GM12891 (cell line): ENCODE data around the gene SSBP4.

Experiments
- DNase-seq: peaks from one replicate; pipeline ENCODE4 v3.0.0; 2011; ENCODE audit warnings: low spot score; ENCODE audit not compliant: insufficient read length
- FAIRE-seq: peaks from 2 replicates; lab custom pipeline; 2011; peaks lifted over from hg19 to GRCh38; lab: Jason Lieb, UNC
- PAX5 ChIP-seq: IDR thresholded peaks from 2 replicates; pipeline ENCODE4 v1.6.1; 2011; ENCODE audit warnings: low read length, moderate library complexity, mild to moderate bottlenecking; ENCODE audit not compliant: insufficient read depth, severe bottlenecking
- POLR2A ChIP-seq: IDR thresholded peaks from 2 replicates; pipeline ENCODE4 v1.6.1; 2011; ENCODE audit warnings: low read depth, low read length, control low read depth
- POLR2AphosphoS5 ChIP-seq: IDR thresholded peaks from 2 replicates; pipeline ENCODE4 v1.6.1; 2011; ENCODE audit warnings: low read depth, low read length, control low read depth
- POU2F2 ChIP-seq: IDR thresholded peaks from 2 replicates; pipeline ENCODE4 v1.6.1; 2011; ENCODE audit warnings: low read depth, mild to moderate bottlenecking, control low read depth, low read length, moderate library complexity
- SPI1 ChIP-seq: IDR thresholded peaks from 2 replicates; pipeline ENCODE4 v1.6.1; 2011; ENCODE audit warnings: low read depth, low read length, control low read depth
- TAF1 ChIP-seq: IDR thresholded peaks from 2 replicates; pipeline ENCODE4 v1.6.1; 2011; ENCODE audit warnings: low read depth, low read length, control low read depth

The SSBP4 gene

DNA sequence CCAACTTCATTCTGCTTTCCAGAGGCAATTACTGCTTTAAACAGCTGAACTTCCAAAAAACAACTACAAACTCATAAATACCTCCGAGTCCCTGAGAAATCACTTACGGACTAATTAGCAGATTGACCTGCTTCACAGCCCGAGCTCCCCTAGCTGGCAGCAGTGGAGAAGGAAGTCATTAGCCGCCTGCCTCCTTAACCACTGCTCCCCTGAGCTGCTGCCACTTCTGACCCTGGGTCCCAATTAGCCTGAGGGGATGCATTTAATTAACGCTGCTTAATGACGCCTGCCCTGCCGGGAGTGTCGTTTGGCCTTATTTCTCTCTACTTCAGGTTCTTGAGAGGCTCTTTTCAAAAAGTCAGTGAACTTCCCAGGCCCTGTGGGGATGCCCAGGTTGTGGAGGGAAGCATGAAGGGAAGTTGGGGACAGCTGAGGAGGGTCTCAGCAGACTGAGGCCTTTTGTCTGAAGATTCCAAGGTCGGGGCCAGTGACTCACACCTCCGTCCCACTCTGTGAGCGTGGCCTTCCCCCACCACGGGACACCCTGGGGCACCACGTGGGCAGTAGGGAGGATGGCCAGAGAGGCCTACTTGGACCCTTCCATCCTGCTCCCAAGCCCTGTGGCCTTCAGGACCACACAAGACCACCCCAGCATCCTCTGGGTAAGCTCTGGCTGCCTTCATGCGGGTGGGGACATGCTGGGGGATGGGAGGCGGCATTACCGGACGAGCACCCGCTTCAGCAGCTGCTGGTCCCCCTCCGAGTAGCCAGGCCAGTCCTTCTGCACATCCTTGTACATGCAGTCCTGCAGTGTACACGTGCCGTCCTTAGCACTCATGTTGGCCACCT is 38.5 kb downstream of the SSBP4 start:
- no peak for DNase-seq
- FAIRE-seq = no peak
- TF ChIP-seq PAX5 (no peak), POU2F2 (no peak), TAF1 (no peak), POLR2AphosphoS5 (no peak)

DNA sequence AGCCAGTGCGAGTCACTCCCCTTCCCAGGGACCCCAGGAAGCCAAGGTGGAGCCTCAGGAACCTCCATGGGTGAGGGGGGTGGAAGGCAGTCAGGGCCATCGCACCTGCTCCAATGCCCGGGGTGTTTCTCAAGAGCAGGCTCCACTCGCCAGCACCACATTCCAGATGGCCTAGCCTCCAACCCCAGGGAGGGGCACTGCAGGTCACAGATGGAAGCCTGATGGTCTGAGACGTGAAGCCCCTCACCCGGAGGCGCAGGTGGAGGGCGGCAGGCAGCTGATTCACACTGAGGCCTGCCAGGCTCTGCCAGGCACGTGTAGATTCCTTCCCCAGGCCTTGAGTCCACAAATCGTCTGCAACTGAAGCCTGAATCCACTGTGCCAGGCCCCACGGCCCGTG is 41.7 kb downstream of the SSBP4 start:
- TF ChIP-seq SPI1 = no peak
- TF ChIP-seq POU2F2 = no peak
- no peak for TF ChIP-seq POLR2A
- no peak for FAIRE-seq
- no peak for DNase-seq

DNA sequence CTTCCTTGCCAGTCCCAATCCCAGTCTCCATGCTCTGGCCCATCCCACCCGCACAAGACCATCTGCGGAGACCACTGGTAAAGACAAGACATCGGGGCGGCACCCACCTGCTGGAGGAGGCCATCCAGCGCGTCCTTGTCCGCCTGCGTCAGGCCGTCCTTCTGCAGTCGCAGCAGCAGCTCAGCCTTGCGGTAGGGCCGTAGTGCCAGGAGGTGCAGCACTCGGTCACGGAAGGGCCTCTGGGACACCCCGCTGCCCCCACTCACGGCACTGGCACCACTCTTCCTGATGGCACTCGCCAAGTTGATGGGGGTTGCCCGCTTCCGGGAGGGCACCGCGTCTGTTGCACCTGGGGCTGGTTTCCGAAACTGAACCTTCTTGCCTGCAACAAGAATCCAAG is 42.3 kb downstream of the SSBP4 start:
- no peak for TF ChIP-seq POU2F2
- TF ChIP-seq TAF1 = no peak
- no peak for TF ChIP-seq PAX5
- no peak for TF ChIP-seq POLR2AphosphoS5
- no peak for TF ChIP-seq POLR2A
- TF ChIP-seq SPI1 = no peak
- FAIRE-seq = no peak
- DNase-seq = no peak

DNA sequence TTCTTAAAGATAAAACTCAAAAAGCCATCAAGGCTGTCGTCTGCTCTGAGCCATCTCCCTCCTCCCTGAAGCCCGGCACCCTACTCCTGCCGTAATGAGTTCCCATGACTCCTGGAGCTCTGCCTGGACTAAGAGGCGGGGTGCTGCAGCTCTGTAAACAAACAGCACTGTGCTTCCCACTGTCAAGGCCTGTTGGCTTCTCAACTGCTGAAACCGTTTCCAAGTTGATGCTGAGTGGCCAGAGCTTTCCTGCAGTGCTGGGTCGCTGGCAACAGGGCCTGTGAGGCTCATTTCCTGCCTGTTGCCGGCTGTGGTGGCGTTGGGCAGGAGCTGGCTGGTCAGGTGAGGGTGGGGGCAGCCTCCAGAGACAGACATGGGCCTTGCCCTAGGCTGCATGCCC is 45.4 kb downstream of the SSBP4 start:
- DNase-seq = no peak
- no peak for FAIRE-seq

DNA sequence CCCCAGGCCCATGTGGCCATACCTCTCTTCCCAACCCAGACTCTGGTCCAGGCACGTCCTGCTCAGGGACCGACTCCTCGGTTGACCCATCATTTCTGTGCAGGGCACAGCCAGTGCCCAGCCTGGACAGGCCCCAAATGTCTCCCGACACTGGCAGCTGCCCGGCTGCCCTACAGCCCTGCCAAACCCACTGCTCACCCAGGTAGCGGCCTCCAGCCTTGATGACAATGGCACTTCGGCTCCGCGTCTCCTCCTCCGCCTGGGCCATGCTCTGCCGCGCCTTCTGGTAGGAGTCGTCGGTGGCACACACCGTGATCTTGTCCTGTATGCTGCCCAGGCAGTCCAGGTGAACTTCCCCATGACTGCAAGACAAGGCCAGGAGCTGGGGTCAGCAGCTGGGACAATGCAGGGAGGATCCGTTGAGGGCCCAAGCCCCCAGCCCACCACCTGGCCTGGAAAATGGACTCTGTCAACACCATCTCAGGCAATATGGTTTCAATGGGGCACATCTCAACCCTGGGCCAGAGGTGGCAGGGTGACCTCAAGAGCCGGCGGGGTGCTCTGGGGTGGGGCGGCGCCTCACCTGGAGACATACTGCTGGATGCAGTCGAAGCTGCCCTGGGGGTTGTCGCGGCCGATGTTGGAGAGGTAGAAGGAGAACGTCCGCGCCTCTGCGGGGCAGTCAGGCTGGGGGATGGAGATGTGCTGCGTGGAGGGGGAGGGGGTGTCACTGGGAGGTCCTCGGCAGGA is 46.2 kb downstream of the SSBP4 start:
- TF ChIP-seq POLR2AphosphoS5 = no peak
- no peak for TF ChIP-seq PAX5
- no peak for TF ChIP-seq TAF1
- no peak for TF ChIP-seq SPI1
- TF ChIP-seq POU2F2 = no peak
- no peak for TF ChIP-seq POLR2A
- no peak for DNase-seq
- FAIRE-seq = no peak

More for the DNA sequence above, 45.4 kb downstream of the SSBP4 start:
- no peak for TF ChIP-seq SPI1
- no peak for TF ChIP-seq POLR2AphosphoS5
- no peak for TF ChIP-seq PAX5
- TF ChIP-seq TAF1 = no peak
- TF ChIP-seq POU2F2 = no peak
- TF ChIP-seq POLR2A = no peak

DNA sequence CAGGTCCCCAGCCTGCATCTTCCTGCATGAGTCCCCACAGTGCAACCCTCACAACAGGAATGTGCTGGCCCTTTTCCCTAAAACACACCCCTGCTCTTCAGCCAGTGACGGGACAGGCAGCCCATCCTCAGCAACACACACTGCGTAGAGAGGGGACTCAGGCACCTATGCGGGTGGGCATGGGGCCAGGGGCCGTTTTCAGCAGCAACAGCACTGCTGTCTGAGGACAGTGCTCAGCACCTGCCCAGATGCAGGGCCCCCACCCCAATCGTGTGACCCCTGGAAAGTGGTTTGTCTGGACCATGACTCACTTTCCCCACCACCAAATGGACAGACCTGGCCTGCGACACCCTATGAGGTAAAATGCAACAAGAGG is 46.8 kb downstream of the SSBP4 start:
- FAIRE-seq = no peak
- DNase-seq = no peak
- TF ChIP-seq PAX5 (no peak), SPI1 (no peak), POU2F2 (no peak), POLR2AphosphoS5 (no peak), TAF1 (no peak), POLR2A (no peak)

DNA sequence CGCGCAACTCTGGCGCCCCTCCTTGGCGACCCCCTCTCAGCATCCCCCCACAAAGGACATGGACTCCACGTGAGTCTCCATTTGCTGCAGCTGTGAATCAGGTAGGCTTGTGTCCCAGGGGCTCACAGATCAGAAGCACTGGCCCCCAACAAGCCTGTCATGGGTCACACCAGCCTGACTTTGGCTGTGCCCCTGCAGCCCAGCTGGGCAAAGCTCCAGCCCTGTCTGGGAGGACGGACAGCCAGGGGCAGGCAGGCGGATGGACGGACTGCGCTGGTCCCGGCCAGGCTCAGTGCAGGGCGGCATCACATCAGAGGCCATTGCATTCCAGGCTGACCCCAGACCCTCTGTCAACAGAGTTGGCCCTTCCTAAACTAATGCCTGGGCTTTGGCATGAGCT is 47.2 kb downstream of the SSBP4 start:
- no peak for TF ChIP-seq PAX5
- TF ChIP-seq POLR2A = no peak
- TF ChIP-seq SPI1 = no peak
- no peak for TF ChIP-seq POLR2AphosphoS5
- no peak for TF ChIP-seq TAF1
- TF ChIP-seq POU2F2 = no peak
- FAIRE-seq (no peak), DNase-seq (no peak)

DNA sequence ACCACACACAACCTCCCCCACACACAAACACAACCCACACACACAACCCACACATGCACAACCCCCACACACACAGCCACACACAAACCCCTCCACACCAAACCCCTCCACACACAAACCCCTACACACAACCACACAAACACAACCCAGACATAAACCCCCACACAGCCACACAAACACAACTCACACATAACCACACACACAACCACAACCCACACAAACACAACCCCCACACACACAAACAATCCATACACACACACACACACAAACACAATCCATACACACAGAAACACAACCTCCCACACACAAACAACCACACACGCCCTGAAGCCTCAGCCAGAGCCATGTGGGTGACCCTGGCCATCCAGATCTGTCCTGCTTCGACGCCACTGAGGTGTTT is 48.8 kb downstream of the SSBP4 start:
- peak; percentile 41 for FAIRE-seq
- DNase-seq = no peak
- TF ChIP-seq TAF1 (no peak), SPI1 (no peak)

DNA sequence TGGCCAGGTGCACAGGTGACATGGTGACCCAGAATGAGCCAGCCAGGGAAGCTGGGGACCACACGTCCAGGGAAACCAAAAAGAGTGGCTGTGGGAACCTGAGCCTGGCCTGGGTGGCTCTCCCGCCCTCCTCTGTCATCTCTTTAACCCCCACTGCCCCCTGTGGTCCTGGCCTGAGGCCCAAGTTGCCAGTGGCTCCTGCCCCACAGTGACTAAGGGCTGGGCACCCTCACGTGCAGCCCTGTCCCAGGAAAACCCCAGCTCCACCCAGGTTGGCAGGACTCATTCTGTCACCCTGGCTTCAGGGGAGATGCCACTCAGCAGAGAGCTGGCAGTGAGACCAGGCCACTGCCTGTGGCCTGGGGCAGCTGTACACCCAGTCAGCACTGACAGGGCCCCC is 49.3 kb downstream of the SSBP4 start:
- DNase-seq (no peak), FAIRE-seq (no peak)
- TF ChIP-seq POU2F2 (no peak), PAX5 (no peak), SPI1 (no peak)

DNA sequence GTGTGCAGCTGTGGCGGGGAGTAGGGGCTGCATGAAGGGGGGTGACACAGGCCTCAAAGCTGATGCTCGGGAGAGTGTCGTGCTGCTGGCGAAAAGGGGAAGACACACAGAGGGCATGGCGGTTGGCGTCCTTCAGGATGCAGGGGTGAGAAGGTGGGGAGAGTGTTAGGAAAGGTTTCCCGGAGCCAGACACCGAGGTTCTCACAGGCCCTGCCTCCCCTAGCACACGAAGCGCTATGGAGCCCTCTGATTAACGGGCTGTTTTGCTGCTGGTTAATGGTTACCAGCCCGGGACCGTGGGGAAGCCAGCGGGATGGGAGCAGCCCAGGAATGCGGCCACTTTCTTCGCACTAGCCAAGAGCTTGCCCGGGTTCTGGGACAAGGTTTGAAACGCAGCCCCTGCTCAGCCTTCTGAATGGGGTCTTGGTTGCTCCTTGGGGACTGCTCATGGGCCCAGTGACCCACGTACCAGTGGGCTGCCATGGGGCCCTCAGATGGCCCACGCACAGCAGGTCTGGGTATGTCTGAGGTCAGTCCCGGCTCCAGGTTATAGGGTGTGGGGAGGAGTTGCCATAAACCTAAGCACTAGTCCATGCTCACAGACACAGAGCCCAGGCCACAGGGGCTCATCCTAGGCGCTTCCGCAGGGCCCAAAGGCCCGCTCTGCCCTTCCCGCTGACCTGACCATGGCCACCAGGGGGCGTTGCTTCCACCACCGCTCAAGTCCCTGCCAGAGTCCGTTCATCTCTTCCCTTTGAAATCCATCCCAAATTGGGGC is 50.1 kb downstream of the SSBP4 start:
- TF ChIP-seq POU2F2 = no peak
- TF ChIP-seq TAF1 = no peak
- no peak for TF ChIP-seq PAX5
- no peak for TF ChIP-seq POLR2A
- TF ChIP-seq SPI1 = no peak
- TF ChIP-seq POLR2AphosphoS5 = no peak
- DNase-seq (peak; percentile 77), FAIRE-seq (peak; percentile 65)
